Fibroblast of lung (primary cell): ENCODE results near the gene GAGE1. TPM values are rescaled to one million over a fixed set of nuclear protein-coding genes. Genes with fewer than 3 reads are reported as not detected.
"Not testable (repeated sequence)": the region's sequence is repeated elsewhere in the genome, so short reads cannot be mapped to it uniquely, and the experiment has no call there.

Experiments
- DNase-seq, 2 donors: peaks; one replicate each; pipeline versions ENCODE4 v3.0.0 to v3.0.0-alpha.2; 2010; ENCODE audit warnings: low read depth in 2 of 2
- H2AFZ ChIP-seq: 2 replicates; pipeline ENCODE4 v1.5.1; 2012; ENCODE audit warnings: low read length, control low read depth, inconsistent platforms
- H3K27ac ChIP-seq: 2 replicates; pipeline ENCODE4 v1.5.1; 2011; ENCODE audit warnings: low read length, control low read depth; ENCODE audit not compliant: insufficient read depth
- H3K27me3 ChIP-seq: 2 replicates; pipeline ENCODE4 v1.5.1; 2011; ENCODE audit warnings: mild to moderate bottlenecking, low read length; ENCODE audit not compliant: control insufficient read depth, insufficient read depth
- H3K36me3 ChIP-seq: 2 replicates; pipeline ENCODE4 v1.5.1; 2011; ENCODE audit warnings: low read length; ENCODE audit not compliant: control insufficient read depth, insufficient read depth
- H3K4me1 ChIP-seq: 2 replicates; pipeline ENCODE4 v1.5.1; 2011; ENCODE audit warnings: low read length; ENCODE audit not compliant: control insufficient read depth, insufficient read depth; ENCODE audit errors: extremely low read depth
- H3K4me2 ChIP-seq: 2 replicates; pipeline ENCODE4 v1.5.1; 2011; ENCODE audit warnings: low read length, control low read depth; ENCODE audit not compliant: insufficient read depth; ENCODE audit errors: extremely low read depth
- H3K4me3 ChIP-seq, 4 experiments: fragments of 200-600 bp in 1 of 4; sonication (generic) in 1 of 4; replicated peaks in 1 of 4; 2 replicates each; pipeline ENCODE4 v1.5.1; 2011 to 2016; ENCODE audit warnings: low read length in 4 of 4, low read depth in 3 of 4, mild to moderate bottlenecking in 3 of 4, control low read depth in 2 of 4, inconsistent platforms in 1 of 4, mixed read lengths in 1 of 4; ENCODE audit not compliant: insufficient read depth in 1 of 4; ENCODE audit errors: control extremely low read depth in 1 of 4
- H3K79me2 ChIP-seq: 2 replicates; pipeline ENCODE4 v1.5.1; 2012; ENCODE audit warnings: mild to moderate bottlenecking, low read length, inconsistent platforms; ENCODE audit not compliant: control insufficient read depth, insufficient read depth
- H3K9ac ChIP-seq: 2 replicates; pipeline ENCODE4 v1.5.1; 2011; ENCODE audit warnings: mild to moderate bottlenecking, low read length, control low read depth; ENCODE audit not compliant: insufficient read depth
- H3K9me3 ChIP-seq: 2 replicates; pipeline ENCODE4 v1.5.1; 2012; ENCODE audit warnings: low read depth, low read length; ENCODE audit not compliant: control insufficient read depth, insufficient read depth
- H4K20me1 ChIP-seq: 2 replicates; pipeline ENCODE4 v1.5.1; 2011; ENCODE audit warnings: low read length; ENCODE audit not compliant: control insufficient read depth, insufficient read depth; ENCODE audit errors: extremely low read depth
- polyA minus RNA-seq: library from RNA; depleted of rRNA, polyadenylated mRNA; stranded (reverse); fragments of >200 nt; gene quantifications from 2 replicates; pipeline ENCODE4 v1.2.3, GENCODE V29; 2011; ENCODE audit warnings: low replicate concordance
- polyA plus RNA-seq, 2 donors: library from polyadenylated mRNA; depleted of rRNA in 1 of 2; stranded (reverse) in 1 of 2; unstranded in 1 of 2; fragments of >200 nt; gene quantifications; 2 replicates each; pipeline ENCODE4 v1.2.1, GENCODE V29; 2011 to 2012; ENCODE audit warnings: missing spikeins in 1 of 2
- total RNA-seq: library from RNA; depleted of rRNA; stranded (reverse); fragments of >200 nt; gene quantifications from 2 replicates; pipeline ENCODE4 v1.2.1, GENCODE V29; 2014

The GAGE1 gene, protein sequence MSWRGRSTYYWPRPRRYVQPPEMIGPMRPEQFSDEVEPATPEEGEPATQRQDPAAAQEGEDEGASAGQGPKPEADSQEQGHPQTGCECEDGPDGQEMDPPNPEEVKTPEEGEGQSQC
- total RNA-seq, result not detected in 2 replicates
- not detected in 2 replicates for polyA plus RNA-seq
- not detected in 2 replicates for polyA plus RNA-seq (2012)
- polyA minus RNA-seq, result not detected in 2 replicates

DNA sequence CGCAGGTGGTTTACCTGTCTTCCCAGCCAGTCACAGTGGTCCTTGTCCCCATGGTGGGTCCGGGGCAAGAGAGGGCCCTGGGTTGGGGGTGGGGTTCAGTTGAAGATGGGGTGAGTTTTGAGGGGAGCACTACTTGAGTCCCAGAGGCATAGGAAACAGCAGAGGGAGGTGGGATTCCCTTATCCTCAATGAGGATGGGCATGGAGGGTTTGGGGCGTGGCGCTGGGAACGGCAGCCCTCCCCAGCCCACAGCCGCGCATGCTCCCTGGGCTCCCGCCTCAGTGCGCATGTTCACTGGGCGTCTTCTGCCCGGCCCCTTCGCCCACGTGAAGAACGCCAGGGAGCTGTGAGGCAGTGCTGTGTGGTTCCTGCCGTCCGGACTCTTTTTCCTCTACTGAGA is at the start of gene GAGE1:
Gene GAGE1, plus strand, starts transcription at position 301 of the 400 bp plus-strand sequence. CDS start 1,155 bp downstream, outside the sequence.
- not testable (repeated sequence) for H3K27me3 ChIP-seq, DNase-seq, H3K9me3 ChIP-seq, H3K79me2 ChIP-seq, H3K36me3 ChIP-seq, H3K27ac ChIP-seq, H3K4me3 ChIP-seq, H3K9ac ChIP-seq, H2AFZ ChIP-seq, H3K4me2 ChIP-seq, H4K20me1 ChIP-seq, H3K4me1 ChIP-seq

DNA sequence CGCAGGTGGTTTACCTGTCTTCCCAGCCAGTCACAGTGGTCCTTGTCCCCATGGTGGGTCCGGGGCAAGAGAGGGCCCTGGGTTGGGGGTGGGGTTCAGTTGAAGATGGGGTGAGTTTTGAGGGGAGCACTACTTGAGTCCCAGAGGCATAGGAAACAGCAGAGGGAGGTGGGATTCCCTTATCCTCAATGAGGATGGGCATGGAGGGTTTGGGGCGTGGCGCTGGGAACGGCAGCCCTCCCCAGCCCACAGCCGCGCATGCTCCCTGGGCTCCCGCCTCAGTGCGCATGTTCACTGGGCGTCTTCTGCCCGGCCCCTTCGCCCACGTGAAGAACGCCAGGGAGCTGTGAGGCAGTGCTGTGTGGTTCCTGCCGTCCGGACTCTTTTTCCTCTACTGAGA is 47.8 kb upstream of the GAGE1 start, which contains the start of gene GAGE12E:
Gene GAGE12E, plus strand, starts transcription at position 301 of the 400 bp plus-strand sequence. CDS start 1,155 bp downstream, outside the sequence.
- not testable (repeated sequence) for DNase-seq, H3K9ac ChIP-seq, H3K4me3 ChIP-seq, H3K27ac ChIP-seq, H3K4me2 ChIP-seq, H2AFZ ChIP-seq, H3K27me3 ChIP-seq, H3K36me3 ChIP-seq, H4K20me1 ChIP-seq, H3K79me2 ChIP-seq, H3K4me1 ChIP-seq, H3K9me3 ChIP-seq

GRCh38 chrX:49560542-49560941 is 38.3 kb upstream of the GAGE1 start, which contains the start of gene GAGE12F:
Gene GAGE12F (plus strand): TSS chrX:49560842. CDS start chrX:49561997, 1,155 bp downstream.
- H3K9ac ChIP-seq, H3K4me2 ChIP-seq, H3K79me2 ChIP-seq, H3K27ac ChIP-seq, DNase-seq, H3K4me1 ChIP-seq, H3K4me3 ChIP-seq, H3K36me3 ChIP-seq, H4K20me1 ChIP-seq, H3K27me3 ChIP-seq, H3K9me3 ChIP-seq, H2AFZ ChIP-seq: not testable (repeated sequence)

DNA sequence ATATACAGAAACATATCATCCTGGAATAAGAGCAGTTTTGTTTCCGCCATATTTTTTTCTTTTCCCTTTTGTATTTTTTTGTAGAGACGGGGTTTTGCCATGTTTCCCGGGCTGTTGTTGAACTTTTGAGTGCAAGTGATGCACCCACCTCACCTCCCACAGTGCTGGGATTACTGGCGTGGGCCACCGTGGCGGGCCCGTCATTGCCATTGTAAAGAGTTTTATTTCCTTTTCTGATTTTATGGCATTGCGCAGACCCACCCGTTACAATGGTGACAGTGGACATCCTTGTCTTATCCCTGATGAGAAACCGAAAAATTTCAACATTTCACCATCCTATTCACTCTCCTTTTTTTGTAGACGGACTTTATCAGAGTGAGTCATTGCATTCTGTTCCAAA is 30.1 kb upstream of the GAGE1 start:
- H3K36me3 ChIP-seq, H3K9ac ChIP-seq, H3K4me2 ChIP-seq, H3K27me3 ChIP-seq, H3K27ac ChIP-seq, DNase-seq, H2AFZ ChIP-seq, H3K79me2 ChIP-seq, H3K9me3 ChIP-seq, H3K4me3 ChIP-seq, H4K20me1 ChIP-seq, H3K4me1 ChIP-seq: not testable (repeated sequence)

DNA sequence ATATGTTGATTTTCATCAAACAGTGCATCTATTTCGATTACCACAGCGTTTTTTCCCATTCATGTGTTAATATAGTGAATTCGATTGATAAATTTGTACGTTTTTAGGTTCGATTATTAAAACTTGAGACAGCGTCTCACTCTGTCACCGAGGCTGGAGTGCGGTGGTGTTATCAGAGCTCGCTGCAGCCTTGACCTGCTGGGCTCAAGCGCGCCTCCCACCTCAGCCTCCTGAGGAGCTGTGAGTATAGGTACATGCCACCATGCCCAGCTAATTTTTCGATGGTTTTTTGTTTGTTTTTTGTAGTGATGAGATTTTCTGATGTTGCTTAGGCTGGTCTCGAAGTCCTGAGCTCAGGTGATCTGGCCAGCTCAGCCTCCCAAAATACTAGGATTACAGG is 29.7 kb upstream of the GAGE1 start:
- not testable (repeated sequence) for H4K20me1 ChIP-seq, H3K79me2 ChIP-seq, H3K4me3 ChIP-seq, H3K4me2 ChIP-seq, H3K4me1 ChIP-seq, H2AFZ ChIP-seq, H3K36me3 ChIP-seq, DNase-seq, H3K9ac ChIP-seq, H3K9me3 ChIP-seq, H3K27ac ChIP-seq, H3K27me3 ChIP-seq

- not testable (repeated sequence) for H3K27ac ChIP-seq, H3K4me1 ChIP-seq, H3K9ac ChIP-seq, H3K27me3 ChIP-seq, H4K20me1 ChIP-seq, H3K9me3 ChIP-seq, H3K79me2 ChIP-seq, H3K4me3 ChIP-seq, H3K4me2 ChIP-seq, H3K36me3 ChIP-seq, H2AFZ ChIP-seq, DNase-seq
These were observed 28.7 kb upstream of the GAGE1 start, which contains the start of gene GAGE12G for GRCh38 chrX:49570100-49570499. Gene GAGE12G (plus strand): TSS chrX:49570400. CDS start chrX:49571555, 1,155 bp downstream.

- H4K20me1 ChIP-seq, H3K79me2 ChIP-seq, DNase-seq, H3K4me3 ChIP-seq, H3K4me2 ChIP-seq, H3K27ac ChIP-seq, H2AFZ ChIP-seq, H3K27me3 ChIP-seq, H3K36me3 ChIP-seq, H3K4me1 ChIP-seq, H3K9me3 ChIP-seq, H3K9ac ChIP-seq: not testable (repeated sequence)
These were observed 19.2 kb upstream of the GAGE1 start, which contains the start of gene GAGE12H for GRCh38 chrX:49579649-49580048. Gene GAGE12H (plus strand): TSS chrX:49579949. CDS start chrX:49581104, 1,155 bp downstream.
